Panc1 (cell line): Measurements from ENCODE around the gene IGF1R. TPM values are rescaled to one million over a fixed set of nuclear protein-coding genes. Genes with fewer than 3 reads are reported as not detected.

Experiments used
- ATAC-seq: fragments of 200-7000 bp; cut with Tn5 transposase; 2 replicates; pipeline ENCODE4 v1.9.1; 2020; ENCODE audit warnings: mild to moderate bottlenecking, moderate library complexity
- BruUV-seq: library from RNA; stranded (reverse); fragments of 400-500 nt; replicated peaks from 2 replicates; lab custom pipeline; 2021; lab: Mats Ljungman, UMichigan
- CTCF ChIA-PET: fragments of 300-600 bp; sonication (Branson Sonifier 250); formaldehyde crosslinking; loops from one replicate; lab custom pipeline; 2022; ENCODE audit warnings: antibody characterized with exemption; lab: Charles Lee
- POLR2A ChIA-PET: fragments of 300-600 bp; sonication (Branson Sonifier 250); formaldehyde crosslinking; loops from one replicate; lab custom pipeline; 2022; ENCODE audit warnings: antibody characterized with exemption; lab: Charles Lee
- DNase-seq: peaks from one replicate; pipeline ENCODE4 v3.0.0-alpha.2; 2010; ENCODE audit warnings: low read depth, low spot score
- H3K27ac ChIP-seq: 2 replicates; pipeline ENCODE4 v1.5.1; 2011; ENCODE audit warnings: mild to moderate bottlenecking, low read length, inconsistent platforms
- H3K27me3 ChIP-seq: fragments of 200-500 bp; sonication (Bioruptor generic); 2 replicates; pipeline ENCODE4 v1.6.0; 2014; ENCODE audit warnings: low read length, inconsistent platforms; ENCODE audit not compliant: control insufficient read depth, insufficient read depth
- H3K36me3 ChIP-seq: fragments of 200-500 bp; sonication (Bioruptor generic); 2 replicates; pipeline ENCODE4 v1.5.1; 2014; ENCODE audit warnings: inconsistent platforms, mild to moderate bottlenecking, low read length, moderate library complexity; ENCODE audit not compliant: control insufficient read depth, insufficient read depth
- H3K4me1 ChIP-seq: 2 replicates; pipeline ENCODE4 v1.5.1; 2011; ENCODE audit warnings: inconsistent platforms, mild to moderate bottlenecking, low read length, moderate library complexity; ENCODE audit not compliant: control insufficient read depth, insufficient read depth
- H3K4me3 ChIP-seq, 2 experiments: 2 replicates each; pipeline ENCODE4 v1.5.1; 2011 to 2012; ENCODE audit warnings: low read depth in 2 of 2, low read length in 2 of 2, mild to moderate bottlenecking in 2 of 2, inconsistent platforms in 1 of 2, moderate library complexity in 1 of 2
- H3K9me3 ChIP-seq: fragments of 200-500 bp; sonication (Bioruptor generic); 2 replicates; pipeline ENCODE4 v1.5.1; 2014; ENCODE audit warnings: low read depth, mild to moderate bottlenecking, inconsistent platforms, low read length, moderate library complexity; ENCODE audit not compliant: control insufficient read depth, insufficient read depth
- POLR2AphosphoS5 ChIP-seq: IDR thresholded peaks from 2 replicates; pipeline ENCODE4 v1.6.1; 2012; ENCODE audit warnings: mild to moderate bottlenecking, low read depth, low read length, moderate library complexity
- REST ChIP-seq, 2 experiments: IDR thresholded peaks; 2 replicates each; pipeline ENCODE4 v1.6.1; 2011 to 2012; ENCODE audit warnings: low read depth in 2 of 2, control low read depth in 1 of 2, low read length in 1 of 2, mild to moderate bottlenecking in 1 of 2, moderate library complexity in 1 of 2; ENCODE audit not compliant: insufficient read depth in 1 of 2
- SIN3A ChIP-seq: IDR thresholded peaks from 2 replicates; pipeline ENCODE4 v1.6.1; 2012; ENCODE audit warnings: low read depth, mild to moderate bottlenecking, low read length, moderate library complexity, borderline replicate concordance; ENCODE audit not compliant: insufficient read depth
- TCF7L2 ChIP-seq: IDR thresholded peaks from 2 replicates; pipeline ENCODE4 v1.6.1; 2011; ENCODE audit warnings: mild to moderate bottlenecking, low read depth, low read length, inconsistent platforms
- in situ Hi-C: cut with HindIII; loops from 2 replicates; pipeline ENCODE4 v1.10.0; 2016; ENCODE audit warnings: low sequenced_read_pairs, low pct_unique_long_range_greater_than_20kb
- intact Hi-C: fragments of 100-400 bp; cut with micrococcal nuclease; formaldehyde crosslinking; loops from one replicate; pipeline ENCODE4 v1.10.0; 2022; ENCODE audit not compliant: unreplicated experiment
- total RNA-seq: library from RNA; stranded (reverse); gene quantifications from one replicate; pipeline ENCODE4 v1.2.1, GENCODE V29; 2021; ENCODE audit not compliant: unreplicated experiment
- TF ChIP-seq, protein P1 (sequence below): fragments of 450-650 bp; IDR thresholded peaks from 2 replicates; pipeline ENCODE4 v1.5.1; 2017; ENCODE audit warnings: mild to moderate bottlenecking

Gene IGF1R
- total RNA-seq, 1 experiment from 2014 or later: 77.1 TPM

DNA sequence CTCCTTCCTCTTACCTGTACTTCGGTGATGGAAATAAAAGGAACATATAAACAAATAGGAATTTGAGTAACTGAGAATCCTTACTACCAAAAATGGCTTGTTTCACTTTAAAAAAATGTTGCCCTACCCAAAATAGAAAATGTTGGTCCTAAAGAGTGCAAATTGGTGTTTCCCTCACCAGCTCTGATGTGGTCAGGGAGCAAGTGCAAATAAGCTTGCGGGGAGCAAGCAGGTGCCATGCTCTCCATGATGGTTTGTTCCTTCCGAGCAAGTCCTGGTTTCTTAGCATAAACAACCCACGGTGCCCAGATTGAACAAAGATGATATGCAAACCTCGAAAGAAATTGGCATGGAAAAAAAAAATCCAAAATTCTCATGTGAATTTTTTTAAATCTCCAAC is 290.5 kb downstream of the IGF1R start:
- H3K4me3 ChIP-seq: no peak overlapping the region
- no peak for TF ChIP-seq TCF7L2
- no peak for TF ChIP-seq REST (IDR thresholded peaks at IDR 0.05; ENCODE audit: insufficient read depth in 1 of 2, low read depth in 2 of 2, low read length in 1 of 2)
- TF ChIP-seq, protein P1, sequence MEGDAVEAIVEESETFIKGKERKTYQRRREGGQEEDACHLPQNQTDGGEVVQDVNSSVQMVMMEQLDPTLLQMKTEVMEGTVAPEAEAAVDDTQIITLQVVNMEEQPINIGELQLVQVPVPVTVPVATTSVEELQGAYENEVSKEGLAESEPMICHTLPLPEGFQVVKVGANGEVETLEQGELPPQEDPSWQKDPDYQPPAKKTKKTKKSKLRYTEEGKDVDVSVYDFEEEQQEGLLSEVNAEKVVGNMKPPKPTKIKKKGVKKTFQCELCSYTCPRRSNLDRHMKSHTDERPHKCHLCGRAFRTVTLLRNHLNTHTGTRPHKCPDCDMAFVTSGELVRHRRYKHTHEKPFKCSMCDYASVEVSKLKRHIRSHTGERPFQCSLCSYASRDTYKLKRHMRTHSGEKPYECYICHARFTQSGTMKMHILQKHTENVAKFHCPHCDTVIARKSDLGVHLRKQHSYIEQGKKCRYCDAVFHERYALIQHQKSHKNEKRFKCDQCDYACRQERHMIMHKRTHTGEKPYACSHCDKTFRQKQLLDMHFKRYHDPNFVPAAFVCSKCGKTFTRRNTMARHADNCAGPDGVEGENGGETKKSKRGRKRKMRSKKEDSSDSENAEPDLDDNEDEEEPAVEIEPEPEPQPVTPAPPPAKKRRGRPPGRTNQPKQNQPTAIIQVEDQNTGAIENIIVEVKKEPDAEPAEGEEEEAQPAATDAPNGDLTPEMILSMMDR: no peak
- no peak for TF ChIP-seq POLR2AphosphoS5
- ChIA-PET CTCF (interaction anchor here (0.5 kb wide), 1 partner anchor 591 kb away, joined by 3 read pairs; no protein-coding TSS in a partner anchor), POLR2A (no interaction called here)
- H3K4me1 ChIP-seq: no peaks in the 10 kb centered on the region
- DNase-seq: no peak
- no peak for ATAC-seq
- peaks cover 8% of the 10 kb centered on the region; the same call in 1 of the 2 replicates for H3K36me3 ChIP-seq
- H3K27ac ChIP-seq: no peak overlapping the region
- intact Hi-C loops: no loop called here
- H3K27me3 ChIP-seq: no peaks in the 10 kb centered on the region
- no peaks in the 10 kb centered on the region for H3K9me3 ChIP-seq
- in situ Hi-C loops: no loop called here
- no TSS peak for BruUV-seq

DNA sequence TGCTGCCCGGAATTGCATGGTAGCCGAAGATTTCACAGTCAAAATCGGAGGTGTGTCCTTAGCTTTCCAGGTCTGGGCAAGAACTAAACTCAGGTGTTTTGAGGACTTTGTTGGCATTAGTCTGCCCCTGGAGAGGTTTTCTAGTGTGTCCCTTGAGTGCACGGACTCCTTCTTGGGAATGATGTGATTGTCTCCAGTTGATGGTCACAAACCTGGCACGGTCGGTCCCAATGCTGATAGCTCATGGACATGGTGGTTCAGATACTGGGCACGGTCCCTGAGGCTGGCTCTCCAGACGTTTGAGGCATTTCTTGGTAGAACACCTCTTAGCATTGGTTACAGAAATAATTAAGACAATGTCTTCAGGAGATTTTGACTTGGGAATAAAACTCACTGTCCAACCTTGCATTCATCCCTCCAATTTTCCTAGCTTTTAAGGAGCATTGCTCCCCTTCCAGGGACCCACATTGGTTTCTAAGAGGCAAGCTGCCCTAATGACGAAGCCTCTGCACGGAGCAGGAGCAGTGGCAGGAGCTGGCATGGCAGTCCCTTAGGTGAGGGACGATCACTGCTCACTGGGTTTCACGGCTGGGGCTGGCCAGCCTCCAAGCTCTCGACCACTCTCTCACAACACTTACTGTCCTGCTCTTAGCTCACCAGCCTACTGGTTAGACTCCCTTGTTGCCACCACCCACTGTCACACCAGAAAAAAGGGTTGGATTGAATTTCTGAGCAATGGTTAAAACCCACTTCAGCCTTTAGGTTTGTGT is 291.2 kb downstream of the IGF1R start:
- in situ Hi-C loops: no loop called here
- CTCF ChIA-PET: interaction anchor here (0.5 kb wide), 1 partner anchor 591 kb away, joined by 3 read pairs; no protein-coding TSS in a partner anchor
- intact Hi-C loops: loop anchor here (10.0 kb wide), 1 partner anchor 115 kb away; no protein-coding TSS in a partner anchor
- BruUV-seq: no TSS peak
- TF ChIP-seq POLR2AphosphoS5 (no peak), TCF7L2 (no peak), REST (IDR thresholded peaks at IDR 0.05; ENCODE audit: insufficient read depth in 1 of 2, low read depth in 2 of 2, low read length in 1 of 2) (no peak), SIN3A (no peak)
- TF ChIP-seq, protein P1: no peak
- ATAC-seq (no peak), DNase-seq (no peak)
- peaks cover 7% of the 10 kb centered on the region; the same call in 1 of the 2 replicates for H3K36me3 ChIP-seq
- H3K4me3 ChIP-seq: no peak overlapping the region
- no peaks in the 10 kb centered on the region for H3K9me3 ChIP-seq
- POLR2A ChIA-PET: no interaction called here
- H3K27ac ChIP-seq: no peak overlapping the region
- H3K27me3 ChIP-seq: no peaks in the 10 kb centered on the region
- no peaks in the 10 kb centered on the region for H3K4me1 ChIP-seq
